H1 (cell line): ENCODE measurements around the gene PDIA2. TPM values are rescaled to one million over a fixed set of nuclear protein-coding genes. Genes with fewer than 3 reads are reported as not detected.

Source experiments
- CTCF ChIA-PET: fragments of 300-600 bp; sonication (Branson Sonifier 250); formaldehyde crosslinking; loops from one replicate; lab custom pipeline; 2021; ENCODE audit not compliant: partially characterized antibody; lab: Charles Lee
- POLR2A ChIA-PET: fragments of 300-600 bp; sonication (Branson Sonifier 250); formaldehyde crosslinking; loops from one replicate; lab custom pipeline; 2021; ENCODE audit warnings: inconsistent platforms; ENCODE audit not compliant: partially characterized antibody; lab: Charles Lee
- DNase-seq, 2 experiments: peaks; one replicate each; pipeline versions ENCODE4 v3.0.0 to v3.0.0-alpha.2; 2010 to 2022; ENCODE audit warnings: low spot score in 2 of 2, low read depth in 1 of 2, mixed read lengths in 1 of 2
- FAIRE-seq: peaks from 2 replicates; lab custom pipeline; 2011; peaks lifted over from hg19 to GRCh38; lab: Jason Lieb, UNC
- H2AFZ ChIP-seq: 2 replicates; pipeline ENCODE4 v1.8.1; 2012; ENCODE audit warnings: low read length, inconsistent platforms
- H2AK5ac ChIP-seq: 2 replicates; pipeline ENCODE4 v1.6.1; 2013; ENCODE audit warnings: low read depth, low read length
- H2BK120ac ChIP-seq: replicated peaks from 2 replicates; pipeline ENCODE3; 2013; ENCODE audit warnings: low read depth, low read length, inconsistent platforms
- H2BK12ac ChIP-seq: 2 replicates; pipeline ENCODE4 v1.6.1; 2013; ENCODE audit warnings: low read depth, low read length
- H2BK15ac ChIP-seq: 2 replicates; pipeline ENCODE4 v1.6.1; 2013; ENCODE audit warnings: low read length
- H2BK20ac ChIP-seq: 2 replicates; pipeline ENCODE4 v1.6.1; 2013; ENCODE audit warnings: low read length
- H2BK5ac ChIP-seq: 2 replicates; pipeline ENCODE4 v1.6.1; 2013; ENCODE audit warnings: low read depth, low read length
- H3K14ac ChIP-seq: 2 replicates; pipeline ENCODE4 v1.6.1; 2013; ENCODE audit warnings: inconsistent platforms; ENCODE audit not compliant: insufficient read length
- H3K18ac ChIP-seq: 2 replicates; pipeline ENCODE4 v1.6.1; 2013; ENCODE audit warnings: low read length; ENCODE audit errors: extremely low read depth
- H3K23ac ChIP-seq: 2 replicates; pipeline ENCODE4 v1.6.1; 2013; ENCODE audit warnings: inconsistent platforms; ENCODE audit not compliant: insufficient read length
- H3K23me2 ChIP-seq: 2 replicates; pipeline ENCODE4 v1.6.1; 2013; ENCODE audit warnings: low read depth, low read length
- H3K27ac ChIP-seq: 2 replicates; pipeline ENCODE4 v1.6.1; 2011; ENCODE audit warnings: low read depth, low read length, inconsistent platforms
- H3K27me3 ChIP-seq, 4 experiments: replicated peaks in 1 of 4; 1 replicate in 1 of 4; 2 replicates in 3 of 4; pipeline versions ENCODE4 v1.6.1 to v1.8.1; 2011 to 2013; ENCODE audit warnings: low read length in 3 of 4, mild to moderate bottlenecking in 3 of 4, inconsistent platforms in 2 of 4, mixed read lengths in 2 of 4, moderate library complexity in 1 of 4; ENCODE audit not compliant: control insufficient read depth in 3 of 4, insufficient read depth in 3 of 4; ENCODE audit errors: extremely low read depth in 1 of 4
- H3K36me3 ChIP-seq, 4 experiments: 2 replicates each; pipeline versions ENCODE4 v1.6.1 to v1.8.1; 2011 to 2013; ENCODE audit warnings: mild to moderate bottlenecking in 4 of 4, low read length in 3 of 4, moderate library complexity in 2 of 4, control low read depth in 1 of 4, inconsistent platforms in 1 of 4; ENCODE audit not compliant: insufficient read depth in 4 of 4, control insufficient read depth in 2 of 4
- H3K4ac ChIP-seq: replicated peaks from 2 replicates; pipeline ENCODE3; 2013; ENCODE audit warnings: low read length, low read depth, mixed read lengths, inconsistent platforms; ENCODE audit not compliant: insufficient read length
- H3K4me1 ChIP-seq, 4 experiments: replicated peaks in 1 of 4; 1 replicate in 1 of 4; 2 replicates in 3 of 4; pipeline versions ENCODE4 v1.6.1 to v1.8.1; 2011 to 2013; ENCODE audit warnings: low read length in 3 of 4, inconsistent platforms in 2 of 4, mixed read lengths in 1 of 4; ENCODE audit not compliant: insufficient read depth in 4 of 4, control insufficient read depth in 3 of 4
- H3K4me2 ChIP-seq, 2 experiments: 2 replicates each; pipeline versions ENCODE4 v1.6.1 to v1.8.1; 2011 to 2013; ENCODE audit warnings: low read depth in 2 of 2, low read length in 2 of 2, control low read depth in 1 of 2, inconsistent platforms in 1 of 2, mild to moderate bottlenecking in 1 of 2; ENCODE audit not compliant: insufficient read depth in 1 of 2
- H3K4me3 ChIP-seq, 4 experiments: fragments of 200-600, 300-600 bp in 1 of 4; sonication (generic), shearing (Covaris generic), sonication (Bioruptor Twin) in 1 of 4; 2 replicates each; pipeline versions ENCODE4 v1.5.1 to v1.8.1; 2011 to 2016; ENCODE audit warnings: low read length in 4 of 4, low read depth in 3 of 4, control low read depth in 2 of 4, inconsistent platforms in 2 of 4, mild to moderate bottlenecking in 2 of 4, mixed read lengths in 1 of 4, moderate library complexity in 1 of 4; ENCODE audit not compliant: insufficient read depth in 2 of 4; ENCODE audit errors: extremely low read depth in 1 of 4
- H3K56ac ChIP-seq: replicated peaks from 2 replicates; pipeline ENCODE3; 2013; ENCODE audit warnings: low read depth, mild to moderate bottlenecking, mixed read lengths, low read length, inconsistent platforms; ENCODE audit not compliant: insufficient read length
- H3K79me1 ChIP-seq: 2 replicates; pipeline ENCODE4 v1.6.1; 2013; ENCODE audit warnings: low read depth, low read length, control low read depth
- H3K79me2 ChIP-seq, 2 experiments: 2 replicates each; pipeline versions ENCODE4 v1.6.1 to v1.8.1; 2012 to 2013; ENCODE audit warnings: low read length in 2 of 2, mild to moderate bottlenecking in 2 of 2, inconsistent platforms in 1 of 2; ENCODE audit not compliant: insufficient read depth in 2 of 2, control insufficient read depth in 1 of 2
- H3K9ac ChIP-seq, 4 experiments: replicated peaks in 1 of 4; 1 replicate in 1 of 4; 2 replicates in 3 of 4; pipeline versions ENCODE4 v1.6.1 to v1.8.1; 2011 to 2013; ENCODE audit warnings: low read depth in 3 of 4, low read length in 3 of 4, control low read depth in 2 of 4, mild to moderate bottlenecking in 2 of 4, moderate library complexity in 2 of 4, inconsistent platforms in 1 of 4; ENCODE audit errors: extremely low read depth in 1 of 4
- H3K9me3 ChIP-seq, 2 experiments: 2 replicates each; pipeline versions ENCODE4 v1.6.1 to v1.8.1; 2012 to 2013; ENCODE audit warnings: mild to moderate bottlenecking in 2 of 2, moderate library complexity in 2 of 2, control low read depth in 1 of 2, inconsistent platforms in 1 of 2, low read depth in 1 of 2, low read length in 1 of 2, mixed read lengths in 1 of 2; ENCODE audit not compliant: insufficient read depth in 2 of 2
- H4K20me1 ChIP-seq, 2 experiments: replicated peaks in 1 of 2; 2 replicates each; pipeline versions ENCODE3 to v1.8.1; 2011 to 2013; ENCODE audit warnings: inconsistent platforms in 2 of 2, low read length in 2 of 2, mild to moderate bottlenecking in 1 of 2; ENCODE audit not compliant: insufficient read depth in 2 of 2, control insufficient read depth in 1 of 2
- H4K5ac ChIP-seq: 2 replicates; pipeline ENCODE4 v1.6.1; 2013; ENCODE audit warnings: low read length, low read depth, mixed read lengths, inconsistent platforms; ENCODE audit not compliant: insufficient read length
- H4K8ac ChIP-seq: 2 replicates; pipeline ENCODE4 v1.8.0; 2013; ENCODE audit warnings: mild to moderate bottlenecking, moderate library complexity, low read length, inconsistent platforms; ENCODE audit not compliant: insufficient read depth; ENCODE audit errors: extremely low read depth
- H4K91ac ChIP-seq: replicated peaks from 2 replicates; pipeline ENCODE3; 2013; ENCODE audit warnings: low read length, mixed read lengths, inconsistent platforms; ENCODE audit not compliant: insufficient read length
- CBX5 ChIP-seq: fragments of 300-800, 300-1000 bp; sonication (generic); IDR thresholded peaks from 2 replicates; pipeline ENCODE4 v1.7.1; 2016; ENCODE audit warnings: antibody characterized with exemption, low read length, low read depth
- GTF2F1 ChIP-seq: IDR thresholded peaks from 2 replicates; pipeline ENCODE4 v1.6.1; 2012; ENCODE audit warnings: low read depth, low read length, improper control_type of control experiment, borderline replicate concordance
- MAFK ChIP-seq: IDR thresholded peaks from 2 replicates; pipeline ENCODE4 v1.6.1; 2012; ENCODE audit warnings: low read depth, mild to moderate bottlenecking, improper control_type of control experiment, low read length
- NRF1 ChIP-seq: IDR thresholded peaks from 2 replicates; pipeline ENCODE4 v1.6.1; 2011; ENCODE audit warnings: mild to moderate bottlenecking, low read depth, low read length, improper control_type of control experiment
- POLR2AphosphoS5 ChIP-seq: IDR thresholded peaks from 2 replicates; pipeline ENCODE4 v1.6.1; 2011; ENCODE audit warnings: low read depth, low read length
- SAP30 ChIP-seq: fragments of 300-600 bp; sonication (generic); IDR thresholded peaks from 2 replicates; pipeline ENCODE4 v1.7.1; 2012; ENCODE audit warnings: low read length, moderate library complexity, mild to moderate bottlenecking, inconsistent platforms; ENCODE audit not compliant: insufficient read depth, insufficient replicate concordance
- SIRT6 ChIP-seq: IDR thresholded peaks from one replicate; pipeline ENCODE4 v1.7.1; 2012; ENCODE audit warnings: low read length, inconsistent platforms
- SIX5 ChIP-seq: IDR thresholded peaks from 2 replicates; pipeline ENCODE4 v1.6.1; 2011; ENCODE audit warnings: mild to moderate bottlenecking, low read depth, low read length
- SP1 ChIP-seq: IDR thresholded peaks from 2 replicates; pipeline ENCODE4 v1.6.1; 2011; ENCODE audit warnings: low read depth, low read length
- TAF1 ChIP-seq: IDR thresholded peaks from 2 replicates; pipeline ENCODE4 v1.6.1; 2011; ENCODE audit warnings: mild to moderate bottlenecking, low read depth, low read length
- USF2 ChIP-seq: IDR thresholded peaks from 2 replicates; pipeline ENCODE4 v1.6.1; 2011; ENCODE audit warnings: low read length, improper control_type of control experiment
- WGBS, 2 experiments: shearing (Covaris generic) in 1 of 2; methylation state at CpG; one replicate each; pipeline versions ENCODE4 v1.1.6 to v1.1.7; 2013 to 2015; ENCODE audit warnings: low lambda C conversion rate in 2 of 2, mixed read lengths in 2 of 2, inconsistent platforms in 1 of 2, low coverage in 1 of 2, missing lambda C conversion rate in 1 of 2; ENCODE audit not compliant: insufficient replicate concordance in 2 of 2, insufficient coverage in 1 of 2, insufficient read length in 1 of 2; ENCODE audit errors: extremely low coverage in 1 of 2, missing lambda C conversion rate in 1 of 2; 5-methylcytosine and 5-hydroxymethylcytosine counted together
- polyA plus RNA-seq, 7 experiments: library from polyadenylated mRNA; depleted of rRNA in 3 of 7; stranded (reverse) in 5 of 7; unstranded in 2 of 7; fragments of >200 nt in 5 of 7; fragments of 200-250 nt in 2 of 7; gene quantifications; 1 replicate in 5 of 7; 2 replicates in 1 of 7; 4 replicates in 1 of 7; pipeline versions ENCODE4 v1.2.1 to v1.2.3, GENCODE V29; 2011 to 2013; ENCODE audit warnings: missing spikeins in 2 of 7, mixed read lengths in 2 of 7
- total RNA-seq: library from RNA; stranded (reverse); fragmentation: NEBNext Ultra II Directional; extraction: Animal tissue kit (Norgen Biotek cat#: 25700); gene quantifications from 2 replicates; pipeline ENCODE4 v1.2.1, GENCODE V29; 2021

Gene PDIA2
- total and polyA plus RNA-seq, 2 of the 8 experiments (the other 6 are each of a cell fraction or from before 2014, with no cell fraction given) = 0.34 to 0.50 TPM

GRCh38 chr16:279531-279930 lies 3.4 kb upstream of the PDIA2 start:
- no peak overlapping the region for H2BK20ac ChIP-seq
- H3K4me3 ChIP-seq = peak overlapping the region in 1 of 4 experiments; percentile 61; a peak in 2 of 8 replicates
- no peak overlapping the region for H2BK5ac ChIP-seq
- H3K4ac ChIP-seq = no peak overlapping the region
- ChIA-PET POLR2A (interaction anchor here (1.2 to 1.6 kb wide), 5 partner anchors 9 to 99 kb away, joined by 3 to 7 read pairs (median 4); partner anchors contain the start of genes HBQ1 and LUC7L), CTCF (interaction anchor here (0.6 to 1.9 kb wide), 9 partner anchors 9 to 172 kb away, joined by 3 to 7 read pairs (median 4); no protein-coding TSS in a partner anchor)
- no peak overlapping the region for H2BK15ac ChIP-seq
- H3K4me1 ChIP-seq = peaks cover 0 to 7% (median 5%) of the 10 kb centered on the region in 4 experiments; a peak in 5 of 7 replicates
- H3K9ac ChIP-seq = no peak overlapping the region
- H3K23ac ChIP-seq = no peak overlapping the region
- no peak overlapping the region for H4K91ac ChIP-seq
- no peaks in the 10 kb centered on the region for H3K36me3 ChIP-seq
- H3K4me2 ChIP-seq = peak overlapping the region; percentile 59 to 62; a peak in 3 of 4 replicates
- no peak overlapping the region for H3K56ac ChIP-seq
- H2AK5ac ChIP-seq = no peak overlapping the region
- no peak for FAIRE-seq
- H3K79me2 ChIP-seq = no peaks in the 10 kb centered on the region
- no peak overlapping the region for H2AFZ ChIP-seq
- H3K79me1 ChIP-seq = no peaks in the 10 kb centered on the region
- H3K18ac ChIP-seq = no peak overlapping the region
- H3K27me3 ChIP-seq = peaks cover 18 to 46% (median 39%) of the 10 kb centered on the region in 4 experiments
- no peak overlapping the region for H3K27ac ChIP-seq
- TF ChIP-seq MAFK = no peak
- TF ChIP-seq SIX5 = no peak
- no peak for TF ChIP-seq NRF1
- TF ChIP-seq SIRT6 = no peak
- TF ChIP-seq SAP30 = no peak
- no peak for TF ChIP-seq TAF1
- TF ChIP-seq GTF2F1 = no peak
- no peak for TF ChIP-seq POLR2AphosphoS5
- no peak for TF ChIP-seq USF2
- TF ChIP-seq CBX5 = no peak
- TF ChIP-seq SP1 = no peak
- no peak overlapping the region for H4K8ac ChIP-seq
- H2BK120ac ChIP-seq = no peak overlapping the region
- peaks cover 11% of the 10 kb centered on the region; the same call in 1 of the 2 replicates for H3K23me2 ChIP-seq
- DNase-seq = no peak
- peaks cover 0 to 3% of the 10 kb centered on the region in 2 experiments for H4K20me1 ChIP-seq
- H3K14ac ChIP-seq = no peak overlapping the region
- no peaks in the 10 kb centered on the region for H3K9me3 ChIP-seq
- no peak overlapping the region for H2BK12ac ChIP-seq
- 69% methylated on average over 5 of the region's 7 CpGs; no CpG with 5 or more reads in 1 of the 2 experiments for WGBS, 2 experiments
- H4K5ac ChIP-seq = no peak overlapping the region
